Subcutaneous adipose tissue (tissue), 4 donors: ENCODE measurements around the gene NR3C1. TPM values are rescaled to one million over a fixed set of nuclear protein-coding genes. Genes with fewer than 3 reads are reported as not detected.

Source experiments
- CTCF ChIP-seq: fragments of 450-650 bp; IDR thresholded peaks from one replicate; pipeline ENCODE4 v1.5.1; 2016; ENCODE audit warnings: low read depth, mild to moderate bottlenecking, control low read depth, antibody characterized with exemption, moderate library complexity
- total RNA-seq, 4 donors: library from RNA; depleted of rRNA; stranded (reverse); fragments of >200 nt; gene quantifications; one replicate each; pipeline ENCODE4 v1.1.0, GENCODE V29; 2016

The NR3C1 gene
- total RNA-seq, 4 donors from 2014 or later = 86.2 to 174 (median 95.1) TPM

GRCh38 chr5:143315929-143316328, 87.6 kb downstream of the NR3C1 start:
- TF ChIP-seq CTCF = no peak

- no peak for TF ChIP-seq CTCF
Observed at GRCh38 chr5:143315214-143315613, 88.3 kb downstream of the NR3C1 start.

GRCh38 chr5:143314659-143315058, 88.8 kb downstream of the NR3C1 start:
- no peak for TF ChIP-seq CTCF

GRCh38 chr5:143314099-143314498, 89.4 kb downstream of the NR3C1 start:
- no peak for TF ChIP-seq CTCF

- TF ChIP-seq CTCF = no peak
Observed at GRCh38 chr5:143313298-143313852, 90.1 kb downstream of the NR3C1 start.

- no peak for TF ChIP-seq CTCF
Observed at GRCh38 chr5:143312822-143313221, 90.7 kb downstream of the NR3C1 start.

- TF ChIP-seq CTCF = no peak
Observed at GRCh38 chr5:143311955-143312354, 91.5 kb downstream of the NR3C1 start.
